HG03378 (cell line): ENCODE results near the gene C2orf92.

Experiments
- ATAC-seq: cut with Tn5 transposase; IDR thresholded peaks from one replicate; pipeline ENCODE4 v1.9.1; 2021; ENCODE audit warnings: mild to moderate bottlenecking, moderate library complexity; ENCODE audit not compliant: unreplicated experiment

Gene C2orf92

GRCh38 chr2:97712693-97713295 is 43.3 kb downstream of the C2orf92 start:
- ATAC-seq: no peak

DNA sequence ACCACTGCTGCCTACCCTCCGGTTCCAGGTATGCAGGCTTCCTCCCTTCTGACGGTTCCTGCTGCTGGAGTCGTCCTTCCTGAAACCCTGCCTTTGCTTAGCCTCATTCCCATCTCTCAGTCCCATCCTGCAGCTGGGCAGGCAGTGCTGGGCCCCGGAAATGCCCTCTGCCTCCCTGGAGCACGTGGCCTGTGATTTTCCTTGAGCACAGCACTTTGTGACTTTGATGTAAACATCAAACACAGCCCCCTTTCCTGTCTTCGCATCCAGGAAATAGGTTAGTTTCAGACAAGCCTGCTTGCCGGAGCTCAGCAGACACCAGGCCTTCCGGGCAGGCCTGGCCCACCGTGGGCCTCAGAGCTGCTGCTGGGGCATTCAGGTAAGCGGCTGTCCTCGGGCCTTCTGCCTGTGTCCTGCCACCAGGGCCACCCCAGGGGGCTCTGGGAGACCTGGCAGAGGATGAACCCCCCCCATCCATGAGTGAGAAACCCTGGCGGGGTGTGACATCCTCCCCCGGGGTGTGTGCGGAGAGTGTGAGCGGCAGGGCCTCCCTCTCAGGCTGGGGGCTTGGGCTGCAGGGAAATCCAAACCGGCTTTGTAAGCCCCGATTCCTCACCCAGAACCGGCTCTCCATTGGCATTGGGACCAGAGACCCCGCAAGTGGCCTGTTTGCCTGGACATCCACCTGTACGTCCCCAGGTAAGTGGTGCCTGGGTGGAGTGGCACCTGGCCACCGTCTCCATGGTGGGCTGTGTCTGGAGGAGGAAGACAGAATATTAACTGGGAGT is 44.0 kb downstream of the C2orf92 start, which contains the start of gene ZAP70:
TSS of gene ZAP70 (plus strand) at position 281 of the 788 bp plus-strand sequence. CDS start 10,461 bp downstream, outside the sequence.
- ATAC-seq: no peak

DNA sequence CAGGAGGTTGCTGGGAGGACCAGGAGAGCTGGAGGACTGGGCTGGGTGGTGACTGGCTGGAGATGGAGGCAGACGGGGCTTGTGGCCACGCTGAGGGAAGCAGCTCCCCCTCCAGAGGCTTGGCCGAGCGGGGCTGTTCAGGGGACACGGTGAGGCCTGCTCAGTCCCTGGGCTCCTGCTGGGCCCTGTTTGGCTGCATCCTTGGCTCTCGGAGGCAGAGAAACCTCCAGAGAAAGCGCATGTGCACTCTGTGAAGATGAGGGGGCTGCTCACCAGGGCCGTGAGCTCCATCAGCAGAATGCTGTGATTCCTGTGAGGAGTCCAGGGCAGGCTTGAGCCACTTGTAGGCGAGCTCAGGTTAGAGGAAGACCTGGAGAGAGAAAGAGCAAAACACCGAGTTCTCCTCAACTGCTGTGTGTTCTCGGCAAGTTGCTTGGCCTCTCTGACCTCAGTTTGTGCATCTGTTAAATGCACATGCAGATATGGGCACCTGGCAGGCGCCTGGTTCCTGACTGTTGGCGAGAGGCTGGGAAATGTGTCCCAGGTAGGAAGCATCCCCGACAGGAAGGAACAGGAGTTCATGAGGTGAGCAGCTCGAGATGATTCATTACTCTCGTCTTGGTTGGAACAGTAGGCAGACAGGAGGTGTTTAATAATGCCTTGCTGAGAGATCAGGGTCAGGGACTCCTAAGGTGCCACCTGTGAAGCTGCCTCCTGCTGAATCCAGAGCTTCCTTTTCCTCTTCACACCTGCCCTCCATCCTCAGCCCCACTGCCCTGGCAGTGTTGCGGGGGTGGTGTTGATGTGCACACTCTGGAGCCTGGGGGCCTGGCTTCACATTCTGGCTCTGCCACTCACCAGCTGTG is 44.8 kb downstream of the C2orf92 start:
- no peak for ATAC-seq

- no peak for ATAC-seq
Measured at GRCh38 chr2:97714950-97715652, 45.6 kb downstream of the C2orf92 start.

GRCh38 chr2:97715951-97716694 is 46.6 kb downstream of the C2orf92 start:
- ATAC-seq: no peak

DNA sequence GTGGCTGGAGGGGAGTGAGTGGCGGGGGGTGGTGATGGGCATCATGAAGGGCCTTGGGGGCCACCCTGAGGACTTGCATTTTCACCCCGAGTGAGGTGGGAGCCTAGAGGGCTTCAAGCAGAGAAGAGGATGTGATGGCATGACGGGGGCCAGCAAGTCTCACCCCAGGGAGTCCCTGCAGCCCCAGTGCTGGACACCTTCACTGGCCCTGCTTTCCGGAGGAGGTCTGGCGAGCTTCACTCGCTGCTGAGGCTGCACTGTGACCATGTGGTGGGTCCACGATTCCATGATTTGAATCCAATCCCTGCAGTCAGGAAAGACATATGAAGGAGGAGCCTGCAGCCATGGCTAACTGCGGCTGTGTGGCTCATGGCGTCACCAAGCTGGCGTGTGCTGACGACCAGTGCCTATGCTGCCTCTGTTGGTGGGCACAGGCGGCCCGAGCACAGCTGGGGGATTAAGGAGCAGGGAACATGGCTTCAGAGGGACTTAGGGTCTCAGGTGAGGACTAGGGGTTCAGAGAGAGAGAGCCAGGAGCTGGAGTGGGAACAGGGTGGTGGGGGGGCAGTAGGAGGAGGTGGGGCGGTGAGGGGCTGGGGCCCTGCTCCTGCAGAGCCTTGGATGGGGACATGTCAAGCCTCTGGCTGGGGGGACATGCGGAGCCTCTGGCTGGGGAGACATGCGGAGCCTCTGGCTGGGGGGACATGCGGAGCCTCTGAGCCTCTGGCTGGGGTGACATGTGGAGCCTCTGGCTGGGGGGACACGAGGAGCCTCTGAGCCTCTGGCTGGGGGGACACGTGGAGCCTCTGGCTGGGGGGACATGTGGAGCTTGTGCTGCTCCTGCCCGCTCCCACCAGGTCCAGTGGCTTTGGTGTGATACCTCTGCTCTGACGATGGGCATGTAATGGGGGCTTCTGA is 47.4 kb downstream of the C2orf92 start:
- no peak for ATAC-seq

DNA sequence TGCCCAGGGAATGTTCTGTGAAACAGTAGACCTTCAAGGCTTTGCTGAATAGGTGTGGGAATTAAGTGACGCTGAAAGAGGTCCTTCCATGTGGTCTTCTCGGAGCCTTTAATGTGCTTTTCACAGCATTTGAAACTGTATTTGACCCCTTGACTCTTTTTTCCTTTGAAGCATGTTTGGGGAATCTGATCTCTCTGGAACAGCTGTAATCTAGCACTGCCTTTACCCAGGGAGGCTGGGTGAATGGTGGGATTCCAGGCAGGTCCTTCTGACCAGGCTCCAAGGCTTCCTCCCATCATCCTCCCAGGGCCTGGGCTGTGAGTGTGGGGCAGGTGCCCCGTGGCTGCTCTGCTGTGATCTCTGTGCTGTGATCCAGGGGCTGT is 48.1 kb downstream of the C2orf92 start:
- ATAC-seq: no peak

DNA sequence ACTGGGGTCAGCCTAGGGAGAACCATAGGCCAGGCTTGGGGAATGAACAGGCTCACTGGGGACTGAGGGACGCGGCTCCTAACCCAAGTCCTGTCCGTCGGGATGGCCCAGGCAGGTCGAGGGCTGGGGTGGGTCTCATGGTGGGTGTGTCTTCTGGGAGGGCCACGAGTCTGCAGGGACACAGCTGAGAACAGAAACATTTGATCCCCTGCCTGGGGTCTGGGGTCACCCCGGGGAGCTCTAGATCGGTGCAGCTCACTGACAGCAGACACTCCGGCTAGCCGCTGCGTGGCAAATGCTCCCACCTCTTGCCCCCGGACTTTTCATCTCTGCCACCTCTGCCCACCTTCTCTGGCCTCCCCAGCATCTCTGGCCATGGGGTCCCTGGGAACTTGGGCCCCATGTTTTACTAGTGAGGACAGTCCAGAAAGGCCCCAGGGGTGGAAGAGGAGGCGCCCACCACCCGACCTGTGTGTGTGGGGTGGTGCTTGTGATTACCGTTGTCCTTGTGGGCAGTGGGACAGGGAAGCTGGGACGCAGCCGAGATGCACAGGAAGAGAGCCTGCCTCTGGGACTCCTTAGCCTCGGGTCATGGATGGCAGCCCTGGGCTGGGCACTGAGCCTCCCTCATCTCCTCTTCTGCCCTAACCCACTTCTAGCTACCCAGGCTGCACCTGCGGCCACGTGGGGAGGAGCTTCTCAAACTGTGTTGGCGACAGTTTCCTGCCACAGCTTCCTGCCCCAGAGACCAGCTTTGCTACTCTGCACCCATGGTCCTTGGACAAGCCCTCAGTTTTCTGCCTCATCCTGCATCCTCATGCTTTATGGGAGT is 48.8 kb downstream of the C2orf92 start:
- ATAC-seq: peak; percentile 71

DNA sequence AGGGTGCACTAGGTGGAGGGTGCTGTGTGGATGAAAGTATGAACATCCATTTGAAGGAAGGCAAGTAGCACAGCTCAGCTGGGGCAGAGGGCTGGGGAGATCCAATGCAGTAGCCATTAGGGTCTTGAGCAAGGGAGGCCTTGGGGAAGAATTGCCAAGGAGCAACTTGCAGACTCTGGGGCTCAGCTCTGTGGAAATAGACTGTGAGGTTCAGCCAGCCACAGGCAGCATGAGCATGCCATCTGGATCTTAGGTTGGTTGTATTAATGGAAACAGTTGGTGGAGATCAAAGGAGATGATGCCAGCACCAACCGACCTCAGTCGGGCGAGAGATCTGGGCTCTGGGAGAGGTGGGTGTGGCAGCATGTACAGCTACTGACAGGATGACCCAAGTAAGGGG is 49.4 kb downstream of the C2orf92 start:
- peak; percentile 14 for ATAC-seq

DNA sequence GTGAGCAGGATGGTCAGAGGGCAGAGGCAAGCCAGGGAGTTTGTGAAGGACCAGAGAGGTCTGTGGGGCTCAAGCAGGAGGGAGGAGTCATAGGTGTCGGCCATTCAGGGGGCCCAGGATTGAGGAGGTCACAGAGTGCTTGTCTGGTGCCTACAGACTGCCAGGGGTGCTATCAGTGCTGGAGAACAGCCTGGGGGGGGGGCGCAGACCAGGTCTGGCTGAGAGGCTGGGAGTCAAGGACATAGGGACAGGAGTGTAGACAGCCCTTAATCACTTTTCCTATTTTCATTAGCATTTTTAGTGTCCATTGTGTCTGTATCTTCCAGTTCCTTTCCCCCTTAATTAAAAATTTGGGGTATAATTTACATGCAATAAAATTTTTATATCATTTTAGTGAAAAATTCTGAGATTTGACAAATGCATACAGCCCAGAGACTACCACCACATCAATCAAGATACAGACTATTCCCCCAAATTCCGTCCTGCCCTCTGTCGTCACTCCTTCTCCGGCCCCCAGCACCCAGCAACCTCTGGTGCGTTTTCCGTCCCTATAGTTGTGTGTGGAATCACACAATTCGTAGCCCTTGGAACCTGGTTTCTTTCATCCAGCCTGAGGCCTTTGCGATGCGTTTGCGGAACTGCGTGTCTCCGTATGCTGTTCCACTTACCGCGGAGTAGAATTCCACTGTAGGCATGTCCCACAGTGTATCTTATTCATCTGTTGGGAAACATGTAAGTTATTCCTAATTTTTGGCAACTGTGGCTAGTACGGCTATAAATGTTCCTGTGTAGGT is 50.0 kb downstream of the C2orf92 start:
- ATAC-seq: no peak

DNA sequence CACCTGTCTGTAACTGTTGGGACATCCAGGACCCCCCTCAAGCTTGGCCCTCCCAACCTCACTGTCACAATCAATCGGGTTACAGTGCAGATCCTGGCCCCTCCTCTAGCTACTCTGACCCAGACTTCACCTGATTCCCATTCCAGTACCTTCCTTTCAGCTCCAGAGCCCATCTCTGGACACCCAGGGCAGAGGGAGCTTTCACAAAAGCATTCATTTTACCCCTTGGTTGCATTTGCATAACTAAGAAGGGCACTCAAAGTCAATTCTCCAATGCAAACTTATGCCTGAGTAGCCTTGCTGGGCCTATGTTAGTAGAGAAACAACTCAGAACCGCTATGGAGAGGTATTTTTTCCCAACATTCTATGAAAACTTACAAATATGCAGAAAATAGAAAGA is 51.2 kb downstream of the C2orf92 start:
- no peak for ATAC-seq

- ATAC-seq: no peak
Measured at GRCh38 chr2:97722227-97722626, 52.7 kb downstream of the C2orf92 start.

- no peak for ATAC-seq
Measured at GRCh38 chr2:97723156-97724072, 53.9 kb downstream of the C2orf92 start.

DNA sequence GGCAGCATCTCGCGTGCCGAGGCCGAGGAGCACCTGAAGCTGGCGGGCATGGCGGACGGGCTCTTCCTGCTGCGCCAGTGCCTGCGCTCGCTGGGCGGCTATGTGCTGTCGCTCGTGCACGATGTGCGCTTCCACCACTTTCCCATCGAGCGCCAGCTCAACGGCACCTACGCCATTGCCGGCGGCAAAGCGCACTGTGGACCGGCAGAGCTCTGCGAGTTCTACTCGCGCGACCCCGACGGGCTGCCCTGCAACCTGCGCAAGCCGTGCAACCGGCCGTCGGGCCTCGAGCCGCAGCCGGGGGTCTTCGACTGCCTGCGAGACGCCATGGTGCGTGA is 54.5 kb downstream of the C2orf92 start:
- no peak for ATAC-seq

- no peak for ATAC-seq
Measured at GRCh38 chr2:97724501-97724900, 55.0 kb downstream of the C2orf92 start.

DNA sequence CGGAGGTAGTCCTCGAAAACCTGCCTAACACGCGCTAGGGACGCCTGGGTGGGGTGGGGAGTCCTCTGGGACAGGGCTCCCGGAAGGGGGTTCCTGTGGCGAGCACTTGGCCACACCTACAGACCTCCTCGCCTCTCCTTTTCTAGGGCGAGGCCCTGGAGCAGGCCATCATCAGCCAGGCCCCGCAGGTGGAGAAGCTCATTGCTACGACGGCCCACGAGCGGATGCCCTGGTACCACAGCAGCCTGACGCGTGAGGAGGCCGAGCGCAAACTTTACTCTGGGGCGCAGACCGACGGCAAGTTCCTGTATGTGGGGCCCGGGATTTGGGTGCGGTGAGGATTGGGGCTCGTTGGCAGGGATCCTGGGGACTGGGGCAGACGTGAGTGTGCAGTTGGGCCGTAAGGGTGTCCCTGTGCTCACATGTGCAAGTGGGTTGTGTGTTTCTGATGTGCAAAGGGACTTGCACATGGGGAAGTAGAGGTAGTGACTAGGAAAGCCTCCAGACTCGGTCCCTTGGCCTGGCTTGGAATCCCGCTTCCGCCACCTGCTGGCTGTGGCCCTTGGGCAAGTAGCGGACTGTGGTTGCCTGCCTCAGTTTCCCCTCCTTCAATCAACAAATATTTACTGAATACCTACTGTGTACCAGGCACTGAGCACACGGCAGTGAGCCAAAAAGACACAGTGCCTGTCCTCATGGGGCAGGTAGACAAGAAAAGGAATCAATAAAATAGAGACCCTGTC is 55.6 kb downstream of the C2orf92 start:
- ATAC-seq: no peak
